ENCODE measurements around the gene FAM114A1.

The FAM114A1 gene

GRCh38 chr4:38989487-38989886 is 121.9 kb downstream of the FAM114A1 start:
- DNase-seq = no peak
- intact Hi-C loops (cut with DNase I) = no loop called here

DNA sequence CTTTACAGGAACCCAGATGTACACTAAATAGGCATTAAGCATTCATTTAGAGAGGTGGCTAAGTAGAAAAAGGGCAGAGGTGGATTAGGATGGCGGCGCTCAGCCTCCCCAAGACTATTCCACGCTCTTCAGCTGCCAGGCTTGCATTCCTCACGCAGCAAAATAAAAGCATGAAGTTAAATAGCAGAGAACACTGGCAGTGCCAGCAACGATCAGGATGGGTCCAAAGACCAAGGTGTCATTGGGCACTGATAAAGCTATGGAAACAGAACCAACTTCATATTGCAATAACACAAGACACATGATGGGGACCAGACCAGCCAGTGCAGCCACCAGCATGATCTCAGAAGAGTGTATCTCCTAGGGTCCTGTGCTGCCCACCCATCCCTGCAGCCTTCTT is 122.6 kb downstream of the FAM114A1 start:
- DNase-seq = no peak
- intact Hi-C loops (cut with DNase I) = no loop called here

GRCh38 chr4:38993683-38994082 is 126.1 kb downstream of the FAM114A1 start:
- intact Hi-C loops (cut with DNase I) = no loop called here

GRCh38 chr4:38994135-38994534 is 126.5 kb downstream of the FAM114A1 start:
- intact Hi-C loops (cut with DNase I) = no loop called here
- DNase-seq = no peak

More at GRCh38 chr4:38993683-38994082, 126.1 kb downstream of the FAM114A1 start:
- DNase-seq = no peak
